ENCODE results near the gene ZNF543.

- TF ChIP-seq, protein P1, sequence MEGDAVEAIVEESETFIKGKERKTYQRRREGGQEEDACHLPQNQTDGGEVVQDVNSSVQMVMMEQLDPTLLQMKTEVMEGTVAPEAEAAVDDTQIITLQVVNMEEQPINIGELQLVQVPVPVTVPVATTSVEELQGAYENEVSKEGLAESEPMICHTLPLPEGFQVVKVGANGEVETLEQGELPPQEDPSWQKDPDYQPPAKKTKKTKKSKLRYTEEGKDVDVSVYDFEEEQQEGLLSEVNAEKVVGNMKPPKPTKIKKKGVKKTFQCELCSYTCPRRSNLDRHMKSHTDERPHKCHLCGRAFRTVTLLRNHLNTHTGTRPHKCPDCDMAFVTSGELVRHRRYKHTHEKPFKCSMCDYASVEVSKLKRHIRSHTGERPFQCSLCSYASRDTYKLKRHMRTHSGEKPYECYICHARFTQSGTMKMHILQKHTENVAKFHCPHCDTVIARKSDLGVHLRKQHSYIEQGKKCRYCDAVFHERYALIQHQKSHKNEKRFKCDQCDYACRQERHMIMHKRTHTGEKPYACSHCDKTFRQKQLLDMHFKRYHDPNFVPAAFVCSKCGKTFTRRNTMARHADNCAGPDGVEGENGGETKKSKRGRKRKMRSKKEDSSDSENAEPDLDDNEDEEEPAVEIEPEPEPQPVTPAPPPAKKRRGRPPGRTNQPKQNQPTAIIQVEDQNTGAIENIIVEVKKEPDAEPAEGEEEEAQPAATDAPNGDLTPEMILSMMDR (IDR thresholded peaks at IDR 0.05), result no peak
- TF ChIP-seq EZH2 (IDR thresholded peaks at IDR 0.05; ENCODE audit: borderline replicate concordance, insufficient read depth, low read depth, low read length, poor library complexity, severe bottlenecking), result no peak
Measured at GRCh38 chr19:57351867-57352266, 31.6 kb downstream of the ZNF543 start.

All from B cell (primary cell).